GM10248 (cell line): ENCODE results near the gene ANK2.

ENCODE experiments used
- CTCF ChIA-PET: fragments of 300-600 bp; sonication (Branson Sonifier 250); formaldehyde crosslinking; extraction: SDS; loops from one replicate; lab custom pipeline; 2021; ENCODE audit warnings: antibody characterized with exemption; lab: Yijun Ruan, JAX
- POLR2A ChIA-PET: fragments of 350-650 bp; sonication (Branson Sonifier 250); formaldehyde crosslinking; extraction: SDS; loops from one replicate; lab custom pipeline; 2020; ENCODE audit warnings: antibody characterized with exemption; lab: Yijun Ruan, JAX
- DNase-seq: peaks from one replicate; pipeline ENCODE4 v3.0.0; 2012; ENCODE audit errors: extremely low spot score
- CTCF ChIP-seq: IDR thresholded peaks from 2 replicates; pipeline ENCODE4 v1.5.1; 2012; ENCODE audit warnings: mild to moderate bottlenecking, low read depth; ENCODE audit errors: extremely low read depth, missing control alignments, control extremely low read depth

Gene ANK2

GRCh38 chr4:113153529-113154101 is 104.2 kb downstream of the ANK2 start:
- CTCF ChIA-PET, result interaction anchor here (0.9 to 1.2 kb wide), 2 partner anchors 27 to 629 kb away, joined by 3 read pairs; no protein-coding TSS in a partner anchor
- TF ChIP-seq CTCF, result no peak
- POLR2A ChIA-PET, result no interaction called here
- no peak for DNase-seq

GRCh38 chr4:113154281-113154680 is 104.8 kb downstream of the ANK2 start:
- ChIA-PET CTCF (interaction anchor here (1.0 to 1.2 kb wide), 3 partner anchors 10 to 630 kb away, joined by 3 to 4 read pairs (median 3); no protein-coding TSS in a partner anchor), POLR2A (no interaction called here)
- no peak for DNase-seq
- no peak for TF ChIP-seq CTCF

GRCh38 chr4:113157086-113157857 is 107.8 kb downstream of the ANK2 start:
- TF ChIP-seq CTCF, result no peak
- POLR2A ChIA-PET, result no interaction called here
- CTCF ChIA-PET, result interaction anchor here (1.0 to 2.2 kb wide), 5 partner anchors 10 to 76 kb away, joined by 3 to 5 read pairs (median 3); no protein-coding TSS in a partner anchor
- no peak for DNase-seq

GRCh38 chr4:113159942-113160545 is 110.6 kb downstream of the ANK2 start:
- no peak for DNase-seq
- TF ChIP-seq CTCF, result no peak
- POLR2A ChIA-PET, result no interaction called here

GRCh38 chr4:113160548-113160947 is 111.1 kb downstream of the ANK2 start:
- ChIA-PET POLR2A (no interaction called here), CTCF (interaction anchor here (1.3 kb wide), 1 partner anchor 10 kb away, joined by 4 read pairs; no protein-coding TSS in a partner anchor)
- DNase-seq, result no peak
- TF ChIP-seq CTCF, result no peak

More at GRCh38 chr4:113159942-113160545, 110.6 kb downstream of the ANK2 start:
- CTCF ChIA-PET, result interaction anchor here (1.3 kb wide), 1 partner anchor 10 kb away, joined by 4 read pairs; no protein-coding TSS in a partner anchor

GRCh38 chr4:113162089-113162488 is 112.6 kb downstream of the ANK2 start:
- ChIA-PET POLR2A (no interaction called here), CTCF (no interaction called here)
- no peak for TF ChIP-seq CTCF
- DNase-seq, result no peak
